Endothelial cell of umbilical vein (primary cell): Measurements from ENCODE around the gene DGKG. TPM values are rescaled to one million over a fixed set of nuclear protein-coding genes. Genes with fewer than 3 reads are reported as not detected.

Experiments
- BruUV-seq: library from RNA; stranded (reverse); fragments of 400-500 nt; replicated peaks from 2 replicates; lab custom pipeline; 2021; lab: Mats Ljungman, UMichigan
- CTCF ChIA-PET: fragments of 300-600, 350-600 bp; sonication (Branson Sonifier 250); formaldehyde crosslinking; loops from one replicate; lab custom pipeline; 2021; ENCODE audit warnings: antibody characterized with exemption, inconsistent platforms; lab: Charles Lee
- POLR2A ChIA-PET: fragments of 300-600, 350-600 bp; sonication (Branson Sonifier 250); formaldehyde crosslinking; loops from one replicate; lab custom pipeline; 2021; ENCODE audit warnings: antibody characterized with exemption, inconsistent platforms; lab: Charles Lee
- DNase-seq: peaks from one replicate; pipeline ENCODE4 v3.0.0-alpha.2; 2011; ENCODE audit warnings: low read depth, low spot score
- FAIRE-seq: peaks from 2 replicates; lab custom pipeline; 2011; peaks lifted over from hg19 to GRCh38; lab: Jason Lieb, UNC
- H2AFZ ChIP-seq: 2 replicates; pipeline ENCODE4 v1.6.0; 2012; ENCODE audit warnings: low read depth, low read length, control low read depth, inconsistent platforms
- H3K27ac ChIP-seq: 2 replicates; pipeline ENCODE4 v1.5.1; 2011; ENCODE audit warnings: low read depth, mild to moderate bottlenecking, control low read depth, low read length, moderate library complexity; ENCODE audit not compliant: insufficient read depth
- H3K27me3 ChIP-seq, 2 experiments: 2 replicates each; pipeline versions ENCODE4 v1.6.0 to v1.6.1; 2011; ENCODE audit warnings: low read length in 2 of 2, mixed read lengths in 1 of 2; ENCODE audit not compliant: control insufficient read depth in 2 of 2, insufficient read depth in 2 of 2
- H3K36me3 ChIP-seq, 2 experiments: 2 replicates in 1 of 2; 3 replicates in 1 of 2; pipeline ENCODE4 v1.5.1; 2011; ENCODE audit warnings: low read length in 2 of 2, mild to moderate bottlenecking in 1 of 2, moderate library complexity in 1 of 2; ENCODE audit not compliant: control insufficient read depth in 2 of 2, insufficient read depth in 2 of 2; ENCODE audit errors: extremely low read depth in 1 of 2
- H3K4me1 ChIP-seq: 3 replicates; pipeline ENCODE4 v1.5.1; 2011; ENCODE audit warnings: mild to moderate bottlenecking, low read length; ENCODE audit not compliant: control insufficient read depth, insufficient read depth; ENCODE audit errors: extremely low read depth
- H3K4me2 ChIP-seq: 2 replicates; pipeline ENCODE4 v1.6.1; 2011; ENCODE audit warnings: low read length, control low read depth, mixed read lengths; ENCODE audit not compliant: insufficient read depth
- H3K4me3 ChIP-seq, 3 experiments: fragments of 200-600 bp in 1 of 3; sonication (generic), shearing (Covaris generic) in 1 of 3; replicated peaks in 1 of 3; 2 replicates each; pipeline ENCODE4 v1.5.1; 2011 to 2016; ENCODE audit warnings: control low read depth in 3 of 3, low read length in 3 of 3, mild to moderate bottlenecking in 2 of 3, inconsistent platforms in 1 of 3, low read depth in 1 of 3, moderate library complexity in 1 of 3; ENCODE audit not compliant: insufficient read depth in 1 of 3
- H3K79me2 ChIP-seq: 2 replicates; pipeline ENCODE4 v1.6.0; 2012; ENCODE audit warnings: low read length, inconsistent platforms; ENCODE audit not compliant: control insufficient read depth, insufficient read depth
- H3K9ac ChIP-seq: replicated peaks from 2 replicates; pipeline ENCODE3; 2011; ENCODE audit warnings: low read length, control low read depth; ENCODE audit not compliant: insufficient read depth; ENCODE audit errors: extremely low read depth
- H3K9me1 ChIP-seq: replicated peaks from 3 replicates; pipeline ENCODE4 v1.6.0; 2011; ENCODE audit warnings: mild to moderate bottlenecking, low read length; ENCODE audit not compliant: control insufficient read depth, insufficient read depth; ENCODE audit errors: extremely low read depth
- H3K9me3 ChIP-seq: replicated peaks from 2 replicates; pipeline ENCODE4 v1.5.1; 2012; ENCODE audit warnings: low read length, inconsistent platforms; ENCODE audit not compliant: control insufficient read depth, insufficient read depth
- H4K20me1 ChIP-seq: replicated peaks from 2 replicates; pipeline ENCODE3; 2011; ENCODE audit warnings: mild to moderate bottlenecking, low read length; ENCODE audit not compliant: control insufficient read depth, insufficient read depth; ENCODE audit errors: extremely low read depth
- EZH2 ChIP-seq: IDR thresholded peaks from 2 replicates; pipeline ENCODE4 v1.6.1; 2012; ENCODE audit warnings: borderline replicate concordance, low read depth, mild to moderate bottlenecking, moderate library complexity, low read length, inconsistent platforms; ENCODE audit not compliant: severe bottlenecking
- FOS ChIP-seq: IDR thresholded peaks from 2 replicates; pipeline ENCODE4 v1.6.1; 2011; ENCODE audit warnings: mild to moderate bottlenecking, low read length, moderate library complexity, borderline replicate concordance; ENCODE audit not compliant: insufficient read depth
- GATA2 ChIP-seq: IDR thresholded peaks from 2 replicates; pipeline ENCODE4 v1.7.0; 2011; ENCODE audit warnings: low read depth, mild to moderate bottlenecking, moderate library complexity, mixed read lengths, low read length; ENCODE audit not compliant: insufficient read length, insufficient read depth
- JUN ChIP-seq: IDR thresholded peaks from 2 replicates; pipeline ENCODE4 v1.6.1; 2011; ENCODE audit warnings: borderline replicate concordance, low read depth; ENCODE audit not compliant: insufficient read length, insufficient read depth
- MAX ChIP-seq: IDR thresholded peaks from 2 replicates; pipeline ENCODE4 v1.6.1; 2011; ENCODE audit not compliant: insufficient read depth, insufficient read length
- MYC ChIP-seq: IDR thresholded peaks from one replicate; pipeline ENCODE4 v1.6.1; 2011; ENCODE audit warnings: mild to moderate bottlenecking, low read depth, low read length
- POLR2A ChIP-seq: IDR thresholded peaks from 2 replicates; pipeline ENCODE4 v1.6.1; 2012; ENCODE audit warnings: low read depth, mild to moderate bottlenecking, control low read depth, low read length
- POLR2AphosphoS5 ChIP-seq: IDR thresholded peaks from 2 replicates; pipeline ENCODE4 v1.6.1; 2012; ENCODE audit warnings: low read depth, mild to moderate bottlenecking, control low read depth, low read length, moderate library complexity; ENCODE audit not compliant: insufficient read depth
- dilution Hi-C: fragments of 300-500 bp; cut with MboI; formaldehyde crosslinking; loops from one replicate; pipeline ENCODE4 v1.15.0; 2019; ENCODE audit warnings: low sequenced_read_pairs; ENCODE audit not compliant: extremely low pct_ligation_motif_present
- intact Hi-C: fragments of 100-400 bp; cut with micrococcal nuclease; formaldehyde crosslinking; loops from one replicate; pipeline ENCODE4 v1.10.0; 2022
- polyA plus RNA-seq, 4 experiments: library from polyadenylated mRNA; depleted of rRNA in 3 of 4; stranded (reverse) in 3 of 4; unstranded in 1 of 4; fragments of >200 nt; gene quantifications; 2 replicates each; pipeline versions ENCODE4 v1.2.1 to v1.2.3, GENCODE V29; 2011 to 2012; ENCODE audit warnings: missing spikeins in 1 of 4
- total RNA-seq: library from RNA; stranded (reverse); gene quantifications from 2 replicates; pipeline ENCODE4 v1.2.3, GENCODE V29; 2021
- TF ChIP-seq, protein P1 (sequence below), 2 donors: IDR thresholded peaks; 1 replicate in 1 of 2; 2 replicates in 1 of 2; pipeline ENCODE4 v1.5.1; 2011; ENCODE audit warnings: low read length in 2 of 2, mild to moderate bottlenecking in 2 of 2, moderate library complexity in 2 of 2, control low read depth in 1 of 2, inconsistent platforms in 1 of 2, low read depth in 1 of 2; ENCODE audit not compliant: insufficient read depth in 1 of 2; ENCODE audit errors: extremely low read depth in 1 of 2

DGKG gene
- total and polyA plus RNA-seq, 2 donors (not counting 3 experiments of a cell fraction or from before 2014, with no cell fraction given), result not detected

- no peak overlapping the region for H3K4me3 ChIP-seq
- no peaks in the 10 kb centered on the region for H3K79me2 ChIP-seq
- H3K27me3 ChIP-seq, result no peaks in the 10 kb centered on the region
- dilution Hi-C loops, result no loop called here
- H4K20me1 ChIP-seq, result no peaks in the 10 kb centered on the region
- no peak overlapping the region for H3K4me2 ChIP-seq
- no peaks in the 10 kb centered on the region for H3K36me3 ChIP-seq
- FAIRE-seq (no peak), DNase-seq (no peak)
- H3K27ac ChIP-seq, result no peak overlapping the region
- intact Hi-C loops, result no loop called here
- BruUV-seq, result no TSS peak
- TF ChIP-seq JUN, result no peak
- no peak for TF ChIP-seq GATA2
- TF ChIP-seq POLR2AphosphoS5, result no peak
- no peak for TF ChIP-seq FOS
- TF ChIP-seq, protein P1, sequence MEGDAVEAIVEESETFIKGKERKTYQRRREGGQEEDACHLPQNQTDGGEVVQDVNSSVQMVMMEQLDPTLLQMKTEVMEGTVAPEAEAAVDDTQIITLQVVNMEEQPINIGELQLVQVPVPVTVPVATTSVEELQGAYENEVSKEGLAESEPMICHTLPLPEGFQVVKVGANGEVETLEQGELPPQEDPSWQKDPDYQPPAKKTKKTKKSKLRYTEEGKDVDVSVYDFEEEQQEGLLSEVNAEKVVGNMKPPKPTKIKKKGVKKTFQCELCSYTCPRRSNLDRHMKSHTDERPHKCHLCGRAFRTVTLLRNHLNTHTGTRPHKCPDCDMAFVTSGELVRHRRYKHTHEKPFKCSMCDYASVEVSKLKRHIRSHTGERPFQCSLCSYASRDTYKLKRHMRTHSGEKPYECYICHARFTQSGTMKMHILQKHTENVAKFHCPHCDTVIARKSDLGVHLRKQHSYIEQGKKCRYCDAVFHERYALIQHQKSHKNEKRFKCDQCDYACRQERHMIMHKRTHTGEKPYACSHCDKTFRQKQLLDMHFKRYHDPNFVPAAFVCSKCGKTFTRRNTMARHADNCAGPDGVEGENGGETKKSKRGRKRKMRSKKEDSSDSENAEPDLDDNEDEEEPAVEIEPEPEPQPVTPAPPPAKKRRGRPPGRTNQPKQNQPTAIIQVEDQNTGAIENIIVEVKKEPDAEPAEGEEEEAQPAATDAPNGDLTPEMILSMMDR (IDR thresholded peaks at IDR 0.05; ENCODE audit: extremely low read depth in 1 of 2, insufficient read depth in 1 of 2, low read depth in 1 of 2, low read length in 2 of 2), result no peak
- no peak for TF ChIP-seq MYC
- TF ChIP-seq EZH2, result no peak
- TF ChIP-seq MAX, result no peak
- no peak for TF ChIP-seq POLR2A
- H3K9me1 ChIP-seq, result no peaks in the 10 kb centered on the region
- no peaks in the 10 kb centered on the region for H3K9me3 ChIP-seq
- H3K4me1 ChIP-seq, result no peaks in the 10 kb centered on the region
- H2AFZ ChIP-seq, result no peak overlapping the region
- POLR2A ChIA-PET, result no interaction called here
- no peak overlapping the region for H3K9ac ChIP-seq
- CTCF ChIA-PET, result no interaction called here
Observed at GRCh38 chr3:186400026-186400425, 38.0 kb upstream of the DGKG start.
